HepG2 (cell line): Measurements from ENCODE around the gene LDAH. TPM values are rescaled to one million over a fixed set of nuclear protein-coding genes. Genes with fewer than 3 reads are reported as not detected.
A peak's percentile ranks its signal among the peaks of the same experiment; 100 is the strongest.

Experiments
- ADNP ChIP-seq: sonication (generic); formaldehyde crosslinking; IDR thresholded peaks from 2 replicates; pipeline ENCODE4 v1.4.0; 2020; ENCODE audit warnings: missing genetic modification reagents
- ATRX ChIP-seq: sonication (generic); formaldehyde crosslinking; IDR thresholded peaks from 2 replicates; pipeline ENCODE4 v1.4.0; 2020; ENCODE audit warnings: missing genetic modification reagents, borderline replicate concordance
- CEBPZ ChIP-seq: IDR thresholded peaks from 2 replicates; pipeline ENCODE4 v1.6.1; 2012; ENCODE audit warnings: low read length, improper control_type of control experiment
- ETS1 ChIP-seq: sonication (generic); formaldehyde crosslinking; IDR thresholded peaks from 2 replicates; pipeline ENCODE4 v1.4.0; 2020; ENCODE audit warnings: missing genetic modification reagents
- LRRFIP1 ChIP-seq: sonication (generic); formaldehyde crosslinking; conservative IDR thresholded peaks from 2 replicates; pipeline ENCODE4 v1.4.0; 2020; ENCODE audit warnings: missing genetic modification reagents
- PAWR ChIP-seq: sonication (generic); formaldehyde crosslinking; IDR thresholded peaks from 2 replicates; pipeline ENCODE4 v1.4.0; 2020; ENCODE audit warnings: missing genetic modification reagents, mild to moderate bottlenecking, borderline replicate concordance
- RAD51 ChIP-seq: fragments of 450-650 bp; IDR thresholded peaks from 2 replicates; pipeline ENCODE4 v1.6.1; 2016; ENCODE audit warnings: borderline replicate concordance
- REL ChIP-seq: sonication (generic); formaldehyde crosslinking; conservative IDR thresholded peaks from 2 replicates; pipeline ENCODE4 v1.8.0; 2022; ENCODE audit warnings: mild to moderate bottlenecking, missing genetic modification reagents, moderate library complexity
- SUZ12 ChIP-seq: fragments of 150-350 bp; IDR thresholded peaks from 2 replicates; pipeline ENCODE4 v1.6.1; 2014; ENCODE audit warnings: low read depth, low read length
- THAP9 ChIP-seq: sonication (generic); formaldehyde crosslinking; IDR thresholded peaks from 2 replicates; pipeline ENCODE4; 2020; ENCODE audit warnings: missing genetic modification reagents, mild to moderate bottlenecking, borderline replicate concordance
- ZNF282 ChIP-seq: fragments of 450-650 bp; IDR thresholded peaks from 2 replicates; pipeline ENCODE4 v1.6.1; 2018; ENCODE audit not compliant: partially characterized antibody
- ZNF713 ChIP-seq: sonication (generic); formaldehyde crosslinking; IDR thresholded peaks from 2 replicates; pipeline ENCODE4 v1.4.0; 2020; ENCODE audit warnings: mild to moderate bottlenecking, missing genetic modification reagents
- ZNF816 ChIP-seq: sonication (generic); formaldehyde crosslinking; IDR thresholded peaks from 2 replicates; pipeline ENCODE4 v1.8.0; 2022; ENCODE audit warnings: missing genetic modification reagents, mild to moderate bottlenecking, borderline replicate concordance
- ZNF878 ChIP-seq: sonication (generic); formaldehyde crosslinking; IDR thresholded peaks from 2 replicates; pipeline ENCODE4 v1.8.1; 2023; ENCODE audit warnings: mild to moderate bottlenecking, missing genetic modification reagents, moderate library complexity
- ZSCAN30 ChIP-seq: sonication (generic); formaldehyde crosslinking; IDR thresholded peaks from 2 replicates; pipeline ENCODE4 v1.5.0; 2020; ENCODE audit warnings: mild to moderate bottlenecking, missing genetic modification reagents
- polyA plus RNA-seq, 8 experiments: library from polyadenylated mRNA; depleted of rRNA in 3 of 8; stranded (reverse) in 7 of 8; unstranded in 1 of 8; fragments of >200 nt; fragmentation: Illumina TruSeq in 4 of 8; extraction: Trizol in 4 of 8; gene quantifications; 2 replicates each; pipeline versions ENCODE4 v1.2.1 to v1.2.3, GENCODE V29; 2011 to 2016; ENCODE audit warnings: low read depth in 4 of 8, missing spikeins in 1 of 8, mixed read lengths in 1 of 8; ENCODE audit not compliant: insufficient read depth in 1 of 8
- total RNA-seq, 5 experiments: library from RNA; depleted of rRNA; stranded (reverse); fragments of >200 nt; fragmentation: Illumina TruSeq; extraction: Trizol; gene quantifications; 2 replicates each; pipeline ENCODE4 v1.2.3, GENCODE V29; 2016; ENCODE audit warnings: low read depth in 1 of 5

LDAH gene
- total and polyA plus RNA-seq, 2 of the 13 experiments (the other 11 are each of a cell fraction or from before 2014, with no cell fraction given), result 28.8 to 46.2 TPM

- peak; percentile 51; the same call in 1 of the 2 replicates for TF ChIP-seq THAP9 (CRISPR knock-in tag)
- no peak for TF ChIP-seq ZNF816 (CRISPR knock-in tag)
- TF ChIP-seq ZNF713 (CRISPR knock-in tag), result no peak
- no peak for TF ChIP-seq ZNF282
- TF ChIP-seq LRRFIP1 (CRISPR knock-in tag), result no peak; the same call in 1 of the 2 replicates
- TF ChIP-seq CEBPZ, result no peak
- no peak for TF ChIP-seq RAD51
- TF ChIP-seq ETS1 (CRISPR knock-in tag), result no peak
- no peak for TF ChIP-seq PAWR (CRISPR knock-in tag)
- TF ChIP-seq ADNP (CRISPR knock-in tag), result no peak; the same call in 1 of the 2 replicates
- TF ChIP-seq SUZ12, result no peak
- TF ChIP-seq ZSCAN30 (CRISPR knock-in tag), result no peak
- TF ChIP-seq REL, result no peak
- peak; percentile 54; the same call in 1 of the 2 replicates for TF ChIP-seq ZNF878 (CRISPR knock-in tag)
- TF ChIP-seq ATRX (CRISPR knock-in tag), result no peak
Observed at GRCh38 chr2:20676353-20677215, 146.3 kb downstream of the LDAH start (continued).
